Measurements from ENCODE around the gene PDSS2. TPM values are rescaled to one million over a fixed set of nuclear protein-coding genes. Genes with fewer than 3 reads are reported as not detected.

The PDSS2 gene
- total and polyA plus RNA-seq, 2 of the 8 experiments (the other 6 are each of a cell fraction or from before 2014, with no cell fraction given): 10.7 to 16.1 TPM

DNA sequence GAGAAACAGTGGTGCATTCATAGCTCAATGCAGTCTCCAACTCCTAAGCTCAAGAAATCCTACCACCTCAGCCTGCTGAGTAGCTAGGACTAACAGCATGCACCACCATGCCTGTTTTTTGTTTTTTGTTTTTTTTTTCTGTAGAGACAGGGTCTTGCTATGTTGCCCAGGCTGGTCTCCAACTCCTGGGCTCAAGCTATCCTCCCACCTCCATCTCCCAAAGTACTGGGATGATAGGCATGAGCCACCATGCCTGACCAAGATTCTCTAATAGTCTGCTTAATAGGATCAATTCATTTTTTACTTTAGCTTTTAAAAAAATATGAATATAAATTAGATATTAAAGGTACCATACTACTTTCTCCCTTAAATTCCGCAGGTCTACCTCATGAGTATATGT, 191.7 kb downstream of the PDSS2 start (continued):
- TF ChIP-seq, protein P1, sequence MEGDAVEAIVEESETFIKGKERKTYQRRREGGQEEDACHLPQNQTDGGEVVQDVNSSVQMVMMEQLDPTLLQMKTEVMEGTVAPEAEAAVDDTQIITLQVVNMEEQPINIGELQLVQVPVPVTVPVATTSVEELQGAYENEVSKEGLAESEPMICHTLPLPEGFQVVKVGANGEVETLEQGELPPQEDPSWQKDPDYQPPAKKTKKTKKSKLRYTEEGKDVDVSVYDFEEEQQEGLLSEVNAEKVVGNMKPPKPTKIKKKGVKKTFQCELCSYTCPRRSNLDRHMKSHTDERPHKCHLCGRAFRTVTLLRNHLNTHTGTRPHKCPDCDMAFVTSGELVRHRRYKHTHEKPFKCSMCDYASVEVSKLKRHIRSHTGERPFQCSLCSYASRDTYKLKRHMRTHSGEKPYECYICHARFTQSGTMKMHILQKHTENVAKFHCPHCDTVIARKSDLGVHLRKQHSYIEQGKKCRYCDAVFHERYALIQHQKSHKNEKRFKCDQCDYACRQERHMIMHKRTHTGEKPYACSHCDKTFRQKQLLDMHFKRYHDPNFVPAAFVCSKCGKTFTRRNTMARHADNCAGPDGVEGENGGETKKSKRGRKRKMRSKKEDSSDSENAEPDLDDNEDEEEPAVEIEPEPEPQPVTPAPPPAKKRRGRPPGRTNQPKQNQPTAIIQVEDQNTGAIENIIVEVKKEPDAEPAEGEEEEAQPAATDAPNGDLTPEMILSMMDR (IDR thresholded peaks at IDR 0.05; ENCODE audit: control extremely low read depth in 1 of 3, insufficient read depth in 1 of 3, low read depth in 1 of 3, low read length in 3 of 3): no peak
- TF ChIP-seq ATF3 (IDR thresholded peaks at IDR 0.05; ENCODE audit: insufficient read depth, low read depth, low read length) (no peak), CHD1 (IDR thresholded peaks at IDR 0.05; ENCODE audit: low read depth, low read length) (no peak), CREB1 (IDR thresholded peaks at IDR 0.05) (no peak)
